Thoracic aorta (tissue), 2 donors: ENCODE data around the gene ADAMTS6. TPM values are rescaled to one million over a fixed set of nuclear protein-coding genes. Genes with fewer than 3 reads are reported as not detected.

Experiments used
- ATAC-seq: fragments of 150-250 bp; one replicate; pipeline ENCODE4 v1.8.0; 2017; ENCODE audit warnings: low read depth; ENCODE audit not compliant: insufficient number of reproducible peaks, low FRiP score
- DNase-seq: peaks from one replicate; pipeline ENCODE4 v3.0.0-alpha.2; 2020; ENCODE audit warnings: low spot score
- H3K27ac ChIP-seq, 2 donors: fragments of 200-600 bp; sonication (generic); 1 replicate in 1 of 2; 2 replicates in 1 of 2; pipeline ENCODE4 v1.5.1; 2016; ENCODE audit warnings: mild to moderate bottlenecking in 2 of 2, moderate library complexity in 2 of 2
- H3K27me3 ChIP-seq: fragments of 200-600 bp; sonication (generic); replicated peaks from 2 replicates; pipeline ENCODE4 v1.6.0; 2016; ENCODE audit warnings: mild to moderate bottlenecking; ENCODE audit not compliant: insufficient read depth
- H3K36me3 ChIP-seq: fragments of 200-600 bp; sonication (generic); one replicate; pipeline ENCODE4 v1.5.1; 2016
- H3K4me1 ChIP-seq, 2 donors: fragments of 200-600 bp; sonication (generic); 1 replicate in 1 of 2; 2 replicates in 1 of 2; pipeline versions ENCODE4 v1.5.1 to v1.6.0; 2016; ENCODE audit warnings: low read depth in 2 of 2, mild to moderate bottlenecking in 1 of 2; ENCODE audit not compliant: control insufficient read depth in 1 of 2
- H3K4me3 ChIP-seq: fragments of 200-600 bp; sonication (generic); 2 replicates; pipeline ENCODE4 v1.5.1; 2016; ENCODE audit warnings: mild to moderate bottlenecking
- H3K9me3 ChIP-seq: fragments of 200-600 bp; sonication (generic); 2 replicates; pipeline ENCODE4 v1.5.1; 2016
- CTCF ChIP-seq: fragments of 200-600 bp; sonication (generic); IDR thresholded peaks from one replicate; pipeline ENCODE4 v1.5.1; 2019; ENCODE audit warnings: antibody characterized with exemption
- total RNA-seq, 2 donors: library from RNA; depleted of rRNA; stranded (reverse); fragments of >200 nt; gene quantifications; one replicate each; pipeline versions ENCODE4 v1.1.0 to v1.2.3, GENCODE V29; 2016

The ADAMTS6 gene
- total RNA-seq, 2 donors from 2014 or later: 4.9 to 11.8 TPM

GRCh38 chr5:65305913-65306312 lies 175.8 kb downstream of the ADAMTS6 start:
- H3K36me3 ChIP-seq: no peaks in the 10 kb centered on the region
- ATAC-seq: no peak
- no peaks in the 10 kb centered on the region for H3K4me1 ChIP-seq
- no peak for DNase-seq
- no peak overlapping the region for H3K27ac ChIP-seq
- H3K4me3 ChIP-seq: no peak overlapping the region
- TF ChIP-seq CTCF: no peak
- no peaks in the 10 kb centered on the region for H3K27me3 ChIP-seq
- no peaks in the 10 kb centered on the region for H3K9me3 ChIP-seq

DNA sequence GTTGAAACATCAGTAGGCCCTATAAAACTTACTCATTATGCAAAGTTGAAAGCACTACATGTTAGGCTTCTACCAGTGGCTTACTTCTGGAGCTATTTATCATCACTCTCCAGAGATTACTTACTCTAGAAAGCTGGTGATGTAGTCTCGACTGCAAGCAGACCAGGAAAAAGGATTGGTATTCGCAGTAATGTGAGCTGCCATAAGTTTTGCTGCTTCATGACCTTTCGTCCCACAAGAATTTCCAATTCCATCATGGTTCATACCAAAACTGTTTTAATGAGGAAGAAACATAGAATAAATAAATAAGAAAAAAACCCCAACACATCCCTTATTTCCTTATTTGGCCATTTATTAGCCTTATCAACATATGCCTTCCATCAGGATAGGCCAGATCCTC lies 181.9 kb downstream of the ADAMTS6 start:
- Histone ChIP-seq H3K4me1 (no peaks in the 10 kb centered on the region), H3K4me3 (no peak overlapping the region), H3K27ac (no peak overlapping the region), H3K27me3 (no peaks in the 10 kb centered on the region), H3K36me3 (no peaks in the 10 kb centered on the region), H3K9me3 (no peaks in the 10 kb centered on the region)
- ATAC-seq (no peak), DNase-seq (no peak)
- TF ChIP-seq CTCF: no peak

DNA sequence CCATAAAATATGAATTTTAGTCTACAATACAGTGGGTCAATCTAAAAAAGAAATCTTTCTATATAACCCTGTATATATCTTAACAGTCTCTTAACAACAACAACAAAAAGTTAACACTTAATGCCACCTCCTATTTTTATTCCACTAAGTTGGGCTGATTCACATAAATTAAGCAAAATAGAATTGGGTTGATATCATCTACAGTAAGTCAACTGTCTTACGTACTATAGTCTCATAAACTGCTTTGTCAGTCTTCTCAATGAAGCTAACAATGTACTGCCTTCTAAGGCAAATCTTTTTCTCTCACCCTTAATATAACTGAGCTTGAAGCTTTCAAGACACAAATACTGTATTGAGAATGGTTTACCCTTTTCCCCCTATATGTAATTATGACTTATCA lies 185.7 kb downstream of the ADAMTS6 start:
- H3K27ac ChIP-seq: no peak overlapping the region
- no peaks in the 10 kb centered on the region for H3K9me3 ChIP-seq
- no peak for TF ChIP-seq CTCF
- no peaks in the 10 kb centered on the region for H3K27me3 ChIP-seq
- H3K4me1 ChIP-seq: no peaks in the 10 kb centered on the region
- H3K36me3 ChIP-seq: no peaks in the 10 kb centered on the region
- DNase-seq (no peak), ATAC-seq (no peak)
- H3K4me3 ChIP-seq: no peak overlapping the region

GRCh38 chr5:65292196-65292595 lies 189.5 kb downstream of the ADAMTS6 start:
- TF ChIP-seq CTCF: no peak
- peak overlapping the region; percentile 57 for H3K4me3 ChIP-seq

DNA sequence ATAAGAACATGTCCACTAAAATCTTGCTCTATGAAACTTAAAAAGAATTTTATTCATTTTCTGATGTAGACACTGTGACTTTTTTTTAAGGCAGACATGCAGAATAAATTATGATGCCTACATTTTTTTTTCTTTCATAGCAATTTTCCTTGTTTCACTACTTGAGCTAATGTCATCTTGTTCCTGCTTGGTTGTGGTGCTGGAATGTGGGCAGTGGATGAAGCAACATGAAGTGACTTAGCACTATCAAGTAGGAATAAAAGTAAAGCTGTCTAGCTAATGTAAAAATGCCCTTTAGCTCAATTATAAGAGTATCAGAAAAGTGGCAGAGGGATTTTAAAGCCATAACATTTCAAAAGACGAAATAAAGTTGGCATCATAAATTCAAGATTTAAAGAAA lies 191.0 kb downstream of the ADAMTS6 start:
- TF ChIP-seq CTCF: no peak
- H3K36me3 ChIP-seq: no peaks in the 10 kb centered on the region
- no peaks in the 10 kb centered on the region for H3K9me3 ChIP-seq
- H3K27ac ChIP-seq: no peak overlapping the region
- DNase-seq: no peak
- H3K4me1 ChIP-seq: no peaks in the 10 kb centered on the region
- no peak for ATAC-seq
- H3K4me3 ChIP-seq: no peak overlapping the region
- no peaks in the 10 kb centered on the region for H3K27me3 ChIP-seq

More at GRCh38 chr5:65292196-65292595, 189.5 kb downstream of the ADAMTS6 start:
- no peaks in the 10 kb centered on the region for H3K36me3 ChIP-seq
- DNase-seq (no peak), ATAC-seq (no peak)
- H3K27me3 ChIP-seq: no peaks in the 10 kb centered on the region
- H3K9me3 ChIP-seq: no peaks in the 10 kb centered on the region
- peak overlapping the region in 1 of 2 donors; percentile 60 for H3K27ac ChIP-seq
- no peaks in the 10 kb centered on the region for H3K4me1 ChIP-seq
